Right lobe of liver (tissue), 6 donors: ENCODE results near the gene RPS6KB1. TPM values are rescaled to one million over a fixed set of nuclear protein-coding genes. Genes with fewer than 3 reads are reported as not detected.
"Not testable (repeated sequence)": the region's sequence is repeated elsewhere in the genome, so short reads cannot be mapped to it uniquely, and the experiment has no call there.

Source experiments
- ATAC-seq, 4 donors: fragments of 200-7000 bp; cut with Tn5 transposase; one replicate each; pipeline ENCODE4 v1.9.1; 2020; ENCODE audit warnings: mild to moderate bottlenecking in 4 of 4, moderate library complexity in 4 of 4
- DNase-seq, 3 donors: peaks; one replicate each; pipeline ENCODE4 v3.0.0-alpha.2; 2020
- H3K27ac ChIP-seq, 3 donors: fragments of 200-600 bp; one replicate each; pipeline ENCODE4 v1.8.0; 2022
- H3K27me3 ChIP-seq, 2 donors: fragments of 200-600 bp; one replicate each; pipeline ENCODE4 v1.8.0; 2022
- H3K36me3 ChIP-seq, 4 donors: fragments of 200-600 bp; sonication (generic) in 1 of 4; one replicate each; pipeline versions ENCODE4 v1.5.1 to v1.8.0; 2017 to 2022; ENCODE audit warnings: control low read depth in 1 of 4
- H3K4me1 ChIP-seq, 4 donors: fragments of 200-600 bp; sonication (generic) in 1 of 4; one replicate each; pipeline versions ENCODE4 v1.5.1 to v1.8.0; 2017 to 2022; ENCODE audit warnings: control low read depth in 1 of 4
- H3K4me3 ChIP-seq, 3 donors: fragments of 200-600 bp; one replicate each; pipeline ENCODE4 v1.8.0; 2022
- H3K9me3 ChIP-seq, 4 donors: fragments of 200-600 bp; sonication (generic) in 1 of 4; one replicate each; pipeline versions ENCODE4 v1.5.1 to v1.8.0; 2017 to 2022; ENCODE audit warnings: control low read depth in 1 of 4
- CTCF ChIP-seq, 4 donors: fragments of 200-600 bp in 3 of 4; fragments of 450-650 bp in 1 of 4; IDR thresholded peaks; one replicate each; pipeline versions ENCODE4 v1.5.1 to v1.8.0; 2016 to 2022; ENCODE audit warnings: antibody characterized with exemption in 4 of 4, mild to moderate bottlenecking in 2 of 4
- POLR2A ChIP-seq: fragments of 450-650 bp; IDR thresholded peaks from one replicate; pipeline ENCODE4 v1.6.1; 2017; ENCODE audit warnings: antibody characterized with exemption, mild to moderate bottlenecking
- WGBS: methylation state at CpG from one replicate; pipeline ENCODE4 v1.1.6; 2018; ENCODE audit warnings: low coverage, low lambda C conversion rate; ENCODE audit not compliant: insufficient coverage; ENCODE audit errors: missing lambda C conversion rate; 5-methylcytosine and 5-hydroxymethylcytosine counted together
- intact Hi-C, 2 donors: fragments of 100-400 bp; cut with DNase I; formaldehyde crosslinking; loops; one replicate each; pipeline versions ENCODE4 v1.11.2 to v1.14.1; 2022
- total RNA-seq, 6 experiments: library from RNA; depleted of rRNA in 2 of 6; stranded (reverse); fragments of >200 nt in 2 of 6; fragmentation: NEBNext Ultra II Directional in 3 of 6; extraction: Animal tissue kit (Norgen Biotek cat#: 25700) in 3 of 6; gene quantifications; one replicate each; pipeline versions ENCODE4 v1.1.0 to v1.2.4, GENCODE V29; 2016 to 2023
- donor health status: DM: no; HTN: yes; CAD: no.
- donor health status: DM: no; HTN: no; CAD: no.
- donor health status: DM: no; HTN: no; CAD: no.
- donor health status: DM: no; HTN: yes; CAD: no.
- donor health status: DM: no; HTN: yes; CAD: no.

RPS6KB1 gene
- total RNA-seq, 6 experiments from 2014 or later = 11.3 to 20.3 (median 14.8) TPM

GRCh38 chr17:59846394-59847165 lies 46.3 kb upstream of the RPS6KB1 start:
- ATAC-seq (peak; percentile 9 to 56 (median 32)), DNase-seq (no peak)
- Histone ChIP-seq H3K27me3 (no peaks in the 10 kb centered on the region), H3K27ac (peak overlapping the region; percentile 84 to 96 (median 94)), H3K4me1 (peaks cover 0 to 64% (median 25%) of the 10 kb centered on the region in 4 donors), H3K36me3 (no peaks in the 10 kb centered on the region), H3K4me3 (peak overlapping the region in 2 of 3 donors; percentile 9 to 20), H3K9me3 (no peaks in the 10 kb centered on the region)
- WGBS = 14% methylated on average over 7 of the region's 7 CpGs
- intact Hi-C loops = no loop called here
- TF ChIP-seq POLR2A (no peak), CTCF (IDR thresholded peaks at IDR 0.05) (no peak)

GRCh38 chr17:59848385-59848668 lies 44.6 kb upstream of the RPS6KB1 start:
- WGBS = 61% methylated on average over 6 of the region's 6 CpGs
- no peaks in the 10 kb centered on the region for H3K36me3 ChIP-seq
- H3K9me3 ChIP-seq = no peaks in the 10 kb centered on the region
- no peaks in the 10 kb centered on the region for H3K27me3 ChIP-seq
- intact Hi-C loops = no loop called here
- no peak for DNase-seq
- H3K4me1 ChIP-seq = peaks cover 0 to 58% (median 25%) of the 10 kb centered on the region in 4 donors
- peak overlapping the region; percentile 84 to 96 (median 94) for H3K27ac ChIP-seq
- ATAC-seq = no peak
- TF ChIP-seq CTCF (IDR thresholded peaks at IDR 0.05) (no peak), POLR2A (no peak)
- no peak overlapping the region for H3K4me3 ChIP-seq

- Histone ChIP-seq H3K9me3 (no peaks in the 10 kb centered on the region), H3K27ac (peak overlapping the region; percentile 84 to 96 (median 94)), H3K27me3 (no peaks in the 10 kb centered on the region), H3K4me3 (no peak overlapping the region), H3K36me3 (no peaks in the 10 kb centered on the region), H3K4me1 (peaks cover 0 to 54% (median 25%) of the 10 kb centered on the region in 4 donors)
- DNase-seq (peak; percentile 80 to 84 (median 81)), ATAC-seq (peak; percentile 23 to 60 (median 46))
- WGBS = 17% methylated on average over 7 of the region's 7 CpGs
- intact Hi-C loops = no loop called here
- TF ChIP-seq CTCF (IDR thresholded peaks at IDR 0.05) (no peak), POLR2A (no peak)
Measured at GRCh38 chr17:59848778-59849177, 44.1 kb upstream of the RPS6KB1 start.

GRCh38 chr17:59850311-59850710 lies 42.6 kb upstream of the RPS6KB1 start:
- H3K27me3 ChIP-seq, H3K9me3 ChIP-seq, intact Hi-C loops, ATAC-seq, H3K4me3 ChIP-seq, H3K36me3 ChIP-seq, H3K27ac ChIP-seq, DNase-seq: not testable (repeated sequence)
- 92% methylated on average over 11 of the region's 15 CpGs for WGBS
- peaks cover 0 to 40% (median 22%) of the 10 kb centered on the region in 4 donors for H3K4me1 ChIP-seq
